SU-DHL-6 (cell line): ENCODE data around the gene SMYD4.

Experiments
- CTCF ChIP-seq: fragments of 200-600 bp; sonication (generic); IDR thresholded peaks from one replicate; pipeline ENCODE4 v1.5.1; 2017; ENCODE audit warnings: antibody characterized with exemption, mild to moderate bottlenecking, low read length, moderate library complexity; ENCODE audit not compliant: insufficient read depth, poor library complexity, severe bottlenecking
- EZH2phosphoT487 ChIP-seq: fragments of 200-600 bp; sonication (generic), shearing (Covaris generic); conservative IDR thresholded peaks from 2 replicates; pipeline ENCODE4 v1.6.1; 2018; ENCODE audit warnings: mild to moderate bottlenecking, antibody characterized with exemption, low read length, moderate library complexity, mixed read lengths

- TF ChIP-seq CTCF (no peak), EZH2phosphoT487 (no peak)
Observed at GRCh38 chr17:1729966-1730325, 99.8 kb downstream of the SMYD4 start.
